Measurements from ENCODE around the gene TPRN.
"Not testable (repeated sequence)": the region's sequence is repeated elsewhere in the genome, so short reads cannot be mapped to it uniquely, and the experiment has no call there.

The TPRN gene

DNA sequence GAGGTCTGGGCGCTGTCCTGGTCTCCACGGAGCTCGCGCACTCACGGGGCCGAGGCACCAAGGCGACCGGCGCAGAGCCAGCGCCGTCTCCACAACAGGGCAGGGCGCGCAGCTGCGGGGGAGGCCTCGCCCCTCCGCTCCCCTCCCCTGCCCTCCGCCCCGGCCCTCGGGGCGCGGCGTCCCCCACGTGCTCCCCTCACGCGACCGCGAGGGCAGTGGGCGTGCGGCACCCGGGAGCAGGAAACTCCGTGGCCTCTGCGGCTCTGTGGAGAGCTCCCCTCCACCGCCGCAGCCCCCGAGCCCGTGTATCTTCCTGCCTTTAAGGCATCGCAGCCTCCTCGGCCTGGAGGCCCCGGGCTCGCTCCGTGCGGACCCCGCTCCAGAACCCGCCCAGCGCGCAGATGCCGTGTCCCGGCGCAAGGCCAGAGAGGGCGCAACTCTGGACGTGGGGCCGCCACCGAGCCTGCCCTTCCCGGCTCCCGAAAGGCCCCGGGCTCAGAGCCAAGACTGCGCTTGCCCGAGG lies 39.8 kb upstream of the TPRN start:
- H3K9me3 ChIP-seq: no peaks in the 10 kb centered on the region
- no peaks in the 10 kb centered on the region for H3K27me3 ChIP-seq
- H3K4me3 ChIP-seq (ENCODE audit: low read depth, low read length): peak overlapping the region; percentile 76
- H3K36me3 ChIP-seq: peaks cover 24% of the 10 kb centered on the region
- peaks cover 20% of the 10 kb centered on the region for H3K4me1 ChIP-seq
- peak; percentile 75 for DNase-seq
- peak; percentile 9; the same call in 1 of the 2 replicates for TF ChIP-seq CTCF (IDR thresholded peaks at IDR 0.05; ENCODE audit: low read depth, low read length)

- H3K4me1 ChIP-seq: peaks cover 19% of the 10 kb centered on the region
- H3K9me3 ChIP-seq, H3K27me3 ChIP-seq, DNase-seq: not testable (repeated sequence)
- H3K4me3 ChIP-seq (ENCODE audit: low read depth, low read length): peak overlapping the region; percentile 76
- peaks cover 24% of the 10 kb centered on the region for H3K36me3 ChIP-seq
These were observed 39.1 kb upstream of the TPRN start for GRCh38 chr9:137239541-137240200.

- H3K36me3 ChIP-seq: peaks cover 14% of the 10 kb centered on the region
- peaks cover 10% of the 10 kb centered on the region for H3K4me1 ChIP-seq
- H3K27me3 ChIP-seq: no peaks in the 10 kb centered on the region
- no peak overlapping the region for H3K4me3 ChIP-seq (ENCODE audit: low read depth, low read length)
- no peaks in the 10 kb centered on the region for H3K9me3 ChIP-seq
- TF ChIP-seq CTCF (IDR thresholded peaks at IDR 0.05; ENCODE audit: low read depth, low read length): no peak
- DNase-seq: no peak
These were observed 37.5 kb upstream of the TPRN start for GRCh38 chr9:137237759-137238726.

GRCh38 chr9:137236936-137237421 lies 36.4 kb upstream of the TPRN start:
- H3K36me3 ChIP-seq: peaks cover 3% of the 10 kb centered on the region
- H3K9me3 ChIP-seq: no peaks in the 10 kb centered on the region
- TF ChIP-seq CTCF (IDR thresholded peaks at IDR 0.05; ENCODE audit: low read depth, low read length): no peak
- H3K4me1 ChIP-seq: peaks cover 4% of the 10 kb centered on the region
- H3K27me3 ChIP-seq: no peaks in the 10 kb centered on the region
- DNase-seq: no peak
- H3K4me3 ChIP-seq (ENCODE audit: low read depth, low read length): no peak overlapping the region

DNA sequence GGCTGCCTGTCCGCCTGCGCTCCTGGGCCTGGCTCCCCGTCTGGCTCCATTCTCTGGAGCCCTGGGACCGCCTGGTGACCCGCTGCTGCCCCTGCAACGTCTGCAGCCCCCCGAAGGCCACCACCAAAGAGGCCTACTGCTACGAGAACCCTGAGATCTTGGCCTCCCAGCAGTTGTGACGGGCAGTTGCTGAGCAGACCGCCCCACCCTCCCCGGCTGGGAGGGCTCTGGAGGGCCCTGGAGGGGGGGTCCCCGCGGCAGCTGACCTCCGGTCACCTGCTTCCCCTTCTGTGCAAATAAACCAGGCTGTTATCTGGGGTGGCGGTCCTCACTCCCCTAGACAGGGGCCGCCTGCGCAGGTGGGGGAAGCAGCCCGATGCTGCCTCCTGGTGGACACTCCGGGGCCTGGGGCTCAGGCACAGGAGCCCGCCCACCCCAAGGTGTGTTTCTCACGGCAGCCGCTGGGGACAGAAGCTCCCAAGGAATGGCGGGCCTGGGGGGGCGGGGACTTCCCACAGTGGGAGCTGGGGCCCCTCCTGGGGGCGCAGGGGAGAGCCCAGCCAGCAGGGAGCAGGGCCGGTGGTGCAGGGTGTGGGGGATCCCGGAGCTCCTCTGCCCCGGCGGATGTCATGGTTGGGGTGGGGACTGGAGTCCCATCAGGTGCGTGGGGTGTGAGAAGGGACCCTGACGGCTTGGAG lies 35.8 kb upstream of the TPRN start:
- peak; percentile 94 for DNase-seq
- Histone ChIP-seq H3K4me3 (ENCODE audit: low read depth, low read length) (no peak overlapping the region), H3K27me3 (no peaks in the 10 kb centered on the region), H3K9me3 (no peaks in the 10 kb centered on the region), H3K36me3 (no peaks in the 10 kb centered on the region), H3K4me1 (peaks cover 4% of the 10 kb centered on the region)
- TF ChIP-seq CTCF (IDR thresholded peaks at IDR 0.05; ENCODE audit: low read depth, low read length): peak; percentile 95

Measured in BE2C (cell line).